Dermis microvascular lymphatic vessel endothelial cell (primary cell): ENCODE data around the gene LY9. TPM values are rescaled to one million over a fixed set of nuclear protein-coding genes. Genes with fewer than 3 reads are reported as not detected.
"Not testable (repeated sequence)": the region's sequence is repeated elsewhere in the genome, so short reads cannot be mapped to it uniquely, and the experiment has no call there.

Experiments
- DNase-seq, 2 donors: peaks; one replicate each; pipeline versions ENCODE4 v3.0.0 to v3.0.0-alpha.2; 2010; ENCODE audit warnings: low read depth in 2 of 2
- total RNA-seq: library from RNA; depleted of rRNA; stranded (reverse); fragments of >200 nt; gene quantifications from 2 replicates; pipeline ENCODE4 v1.2.1, GENCODE V29; 2014

Gene LY9
- total RNA-seq, 1 donor from 2014 or later, result not detected

DNA sequence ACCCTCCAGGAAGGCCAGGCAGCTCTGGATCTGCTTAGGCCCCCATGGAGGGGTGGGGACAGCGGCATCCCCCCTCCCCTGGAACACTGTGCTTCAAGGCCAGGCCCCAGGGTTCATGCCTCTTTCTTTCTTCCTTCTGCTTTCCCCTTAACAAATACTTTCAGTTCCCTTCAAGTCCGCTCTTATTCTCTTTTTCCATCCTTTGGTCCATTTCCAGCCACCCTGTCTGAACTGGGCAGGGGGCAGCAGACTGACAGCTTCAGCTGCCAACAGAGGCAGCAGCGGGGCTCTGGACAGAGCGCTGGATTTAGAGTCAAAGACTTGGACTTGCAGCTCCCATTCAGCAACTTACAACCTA, 67.8 kb downstream of the LY9 start:
- no peak for DNase-seq

GRCh38 chr1:160864173-160864572, 68.2 kb downstream of the LY9 start:
- no peak for DNase-seq

- DNase-seq, result no peak
Measured at GRCh38 chr1:160865337-160865736, 69.4 kb downstream of the LY9 start.

- DNase-seq, result no peak
Measured at GRCh38 chr1:160866001-160866694, 70.2 kb downstream of the LY9 start.

GRCh38 chr1:160866695-160867260, 70.8 kb downstream of the LY9 start:
- no peak for DNase-seq

DNA sequence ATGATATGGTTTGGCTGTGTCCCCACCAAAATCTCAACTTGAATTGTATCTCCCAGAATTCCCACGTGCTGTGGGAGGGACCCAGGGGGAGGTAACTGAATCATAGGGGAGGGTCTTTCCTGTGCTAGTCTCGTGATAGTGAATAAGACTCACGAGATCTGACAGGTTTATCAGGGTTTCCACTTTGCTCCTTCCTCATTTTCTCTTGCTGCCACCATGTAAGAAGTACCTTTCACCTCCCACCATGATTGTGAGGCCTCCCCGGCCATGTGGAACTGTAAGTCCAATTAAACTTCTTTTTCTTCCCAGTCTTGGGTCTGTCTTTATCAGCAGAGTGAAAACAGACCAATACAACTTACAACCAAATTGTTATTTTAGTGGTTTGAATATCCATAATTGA, 71.7 kb downstream of the LY9 start:
- DNase-seq, result not testable (repeated sequence)

- DNase-seq, result no peak
Measured at GRCh38 chr1:160868141-160868540, 72.2 kb downstream of the LY9 start.

GRCh38 chr1:160874935-160875334, 79.0 kb downstream of the LY9 start:
- DNase-seq, result no peak

- DNase-seq, result not testable (repeated sequence)
Measured at GRCh38 chr1:160875591-160875990, 79.6 kb downstream of the LY9 start.

GRCh38 chr1:160876311-160876710, 80.3 kb downstream of the LY9 start:
- no peak for DNase-seq

GRCh38 chr1:160877221-160877620, 81.2 kb downstream of the LY9 start:
- DNase-seq, result no peak

Other genes with a start within 250 kb of the LY9 start
- gene CD84, start 216.7 kb upstream of the LY9 start, total RNA-seq, result not detected in 2 replicates
- gene SLAMF1, start 149.1 kb upstream of the LY9 start, total RNA-seq, result under 0.01 and 0.13 TPM in 2 replicates
- gene CD48, start 84.4 kb upstream of the LY9 start, total RNA-seq, result not detected in 2 replicates
- not detected in 2 replicates for gene SLAMF7, start 56.9 kb upstream of the LY9 start, total RNA-seq
- gene CD244, start 66.7 kb downstream of the LY9 start, total RNA-seq, result not detected in 2 replicates
- not detected in 2 replicates for gene ITLN1, start 89.0 kb downstream of the LY9 start, total RNA-seq
- not detected in 2 replicates for gene ITLN2, start 158.6 kb downstream of the LY9 start, total RNA-seq
- gene F11R, start 225.0 kb downstream of the LY9 start, total RNA-seq, result 92.2 and 191 TPM in 2 replicates
- 6.0 and 6.7 TPM in 2 replicates for gene TSTD1, start 242.8 kb downstream of the LY9 start, total RNA-seq
- 83.2 and 94.9 TPM in 2 replicates for gene USF1, start 249.8 kb downstream of the LY9 start, total RNA-seq